NCI-H2227 (cell line): ENCODE results near the gene PPP2R2D.

ENCODE experiments used
- DNase-seq: peaks from one replicate; lab custom pipeline; 2025; ENCODE audit not compliant: unreplicated experiment; lab: John Stamatoyannopoulos, UW

PPP2R2D gene

DNA sequence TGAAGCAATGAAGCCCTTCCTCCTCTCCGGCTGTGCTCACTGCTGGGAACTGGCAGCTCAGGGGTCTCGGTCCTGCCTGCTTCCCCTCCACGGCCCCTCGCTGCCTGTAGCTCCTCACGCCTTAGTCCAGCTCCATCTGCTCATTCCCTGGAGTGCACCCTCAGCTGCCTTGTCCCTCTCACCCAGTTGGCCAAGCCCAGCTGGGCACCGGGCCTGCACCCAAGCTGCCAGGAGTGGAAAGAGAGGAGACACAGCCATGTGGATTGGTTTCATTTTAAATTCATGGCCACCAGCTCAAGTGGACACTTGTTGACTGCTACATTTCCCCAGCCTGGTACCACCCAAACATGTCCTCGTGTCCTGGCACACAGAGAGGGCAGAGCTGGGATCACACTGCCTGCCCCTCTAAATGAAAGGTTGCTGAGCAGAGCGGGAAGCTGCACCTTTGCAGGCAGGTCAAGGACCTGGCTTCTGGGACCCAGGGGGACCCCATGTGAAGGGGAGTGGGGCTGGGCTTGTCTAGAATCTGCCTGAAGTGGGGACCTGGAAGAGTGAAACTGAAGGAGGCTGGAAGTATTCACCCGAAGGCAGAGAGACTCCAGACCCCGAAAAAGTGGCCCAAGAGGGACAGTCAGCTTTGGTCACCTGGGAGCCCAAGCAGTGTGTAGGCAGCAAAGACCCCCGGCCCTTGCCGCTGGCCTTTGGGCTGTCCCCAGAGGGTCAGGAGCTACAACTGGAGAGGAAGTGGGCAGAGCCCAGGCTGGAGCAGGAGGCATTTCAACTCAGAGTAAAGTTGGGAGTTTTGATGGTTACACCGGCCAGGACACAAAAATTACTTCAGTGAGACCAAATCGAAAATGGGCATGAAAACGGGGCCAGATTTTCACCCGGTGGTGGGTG is 95.9 kb downstream of the PPP2R2D start:
- DNase-seq, result no peak

DNA sequence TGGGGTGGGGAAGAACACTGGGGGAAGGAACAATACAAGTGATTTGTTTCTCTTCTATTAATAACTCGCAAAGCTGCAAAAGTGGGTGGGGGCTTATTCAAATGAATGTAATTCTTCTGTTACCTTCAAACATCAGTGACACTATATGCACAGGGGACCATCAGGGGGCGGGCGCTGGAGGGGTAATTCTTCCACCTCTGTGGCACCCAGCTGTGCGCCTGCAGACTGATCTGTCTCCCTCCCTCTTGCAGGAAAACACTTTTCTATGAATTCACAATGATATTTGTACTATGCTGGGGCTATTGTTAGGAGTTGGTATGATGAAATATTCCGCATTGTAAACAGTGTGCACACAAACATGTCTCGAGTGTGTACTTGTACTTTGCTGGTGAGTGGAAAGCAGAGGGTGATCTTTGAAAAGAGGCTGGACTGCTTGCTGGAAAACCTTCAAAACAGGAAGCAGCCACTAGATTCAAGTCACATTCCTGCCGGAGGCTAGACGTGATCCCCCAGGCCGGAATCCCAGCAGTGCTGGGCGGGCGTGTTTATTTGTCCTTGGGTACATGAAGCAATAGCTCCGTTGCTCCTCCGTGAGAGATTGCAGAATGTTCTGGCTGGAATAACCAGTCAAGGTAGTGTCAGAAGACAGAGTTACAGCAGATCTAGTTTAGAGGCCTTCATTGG is 96.7 kb downstream of the PPP2R2D start:
- DNase-seq, result peak; percentile 17

DNA sequence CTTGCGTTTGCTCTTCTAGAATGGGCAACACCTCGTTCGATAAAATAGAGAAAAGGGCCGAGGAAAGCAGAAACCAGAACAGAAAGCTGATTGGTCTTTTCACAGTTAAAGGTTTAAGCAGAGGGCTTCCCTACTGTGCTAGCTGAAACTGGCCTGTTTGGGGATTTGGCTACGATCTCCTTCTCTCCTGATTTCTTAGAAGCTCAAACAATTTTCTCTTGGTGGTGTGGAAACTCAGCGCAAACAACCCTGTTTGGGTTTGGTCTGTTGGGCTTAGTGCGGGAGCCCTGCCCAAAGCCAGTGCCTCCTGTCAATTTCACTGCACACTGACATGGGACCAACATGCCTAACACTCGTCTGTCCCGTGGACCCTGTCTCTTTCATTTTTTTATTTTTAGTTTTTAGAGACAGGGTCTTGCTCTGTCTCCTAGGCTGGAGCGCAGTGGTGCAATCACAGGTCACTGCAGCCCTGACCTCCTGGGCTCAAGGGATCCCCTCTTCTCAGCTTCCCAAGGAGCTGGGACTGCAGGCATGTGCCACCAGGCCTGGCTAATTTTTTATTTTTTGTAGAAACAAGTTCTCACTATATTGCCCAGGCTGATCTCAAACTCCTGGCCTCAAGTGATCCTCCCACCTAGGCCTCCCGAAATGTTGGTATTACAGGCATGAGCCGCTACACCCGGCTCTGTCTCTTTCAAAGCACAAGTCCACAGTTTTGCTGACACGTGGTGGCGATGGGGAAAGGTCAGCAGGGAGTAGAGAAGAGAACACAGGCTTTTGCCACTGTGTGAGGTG is 97.4 kb downstream of the PPP2R2D start:
- no peak for DNase-seq

GRCh38 chr10:131998845-131999681 is 98.3 kb downstream of the PPP2R2D start:
- no peak for DNase-seq

GRCh38 chr10:132001238-132001972 is 100.6 kb downstream of the PPP2R2D start:
- peak; percentile 23 for DNase-seq

DNA sequence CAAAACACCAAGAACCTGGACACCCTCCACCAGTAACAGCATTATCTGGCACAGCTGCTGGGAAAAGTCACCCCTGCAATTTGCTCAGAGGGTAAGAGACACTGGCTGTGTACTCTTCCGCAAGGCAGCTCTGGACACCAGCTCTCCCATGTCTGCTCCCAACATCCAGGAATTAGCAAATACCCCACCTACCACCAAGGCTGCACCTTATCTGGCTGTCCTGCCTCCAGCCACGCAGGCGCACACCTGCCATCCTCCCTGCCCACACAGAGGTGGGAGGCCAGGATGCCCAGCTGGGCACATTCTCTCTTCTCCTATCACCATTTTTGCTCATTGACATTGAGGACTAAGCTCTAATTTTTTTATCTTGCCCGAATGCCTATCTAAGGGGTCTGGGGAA is 101.2 kb downstream of the PPP2R2D start:
- DNase-seq, result no peak

- DNase-seq, result no peak
Observed at GRCh38 chr10:132003282-132003924, 102.6 kb downstream of the PPP2R2D start.

DNA sequence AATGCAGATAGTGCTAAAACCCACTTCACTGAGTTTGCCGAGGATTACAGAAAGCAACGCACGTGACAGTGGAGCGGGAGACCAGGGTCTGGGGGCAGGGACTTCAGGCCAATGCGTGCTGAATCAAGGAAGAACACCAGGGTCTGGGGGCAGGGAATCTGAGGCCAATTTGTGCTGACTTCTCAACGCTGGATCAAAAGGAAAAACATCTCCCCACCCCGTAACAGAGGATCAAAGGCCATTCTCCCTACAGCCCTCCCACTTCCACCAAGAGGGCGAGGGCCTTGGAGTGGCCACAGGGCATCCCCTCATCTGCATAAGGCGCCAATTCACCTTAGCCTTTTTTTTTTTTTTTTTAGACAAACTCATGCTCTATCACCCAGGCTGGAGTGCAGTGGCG is 103.2 kb downstream of the PPP2R2D start:
- DNase-seq, result no peak

DNA sequence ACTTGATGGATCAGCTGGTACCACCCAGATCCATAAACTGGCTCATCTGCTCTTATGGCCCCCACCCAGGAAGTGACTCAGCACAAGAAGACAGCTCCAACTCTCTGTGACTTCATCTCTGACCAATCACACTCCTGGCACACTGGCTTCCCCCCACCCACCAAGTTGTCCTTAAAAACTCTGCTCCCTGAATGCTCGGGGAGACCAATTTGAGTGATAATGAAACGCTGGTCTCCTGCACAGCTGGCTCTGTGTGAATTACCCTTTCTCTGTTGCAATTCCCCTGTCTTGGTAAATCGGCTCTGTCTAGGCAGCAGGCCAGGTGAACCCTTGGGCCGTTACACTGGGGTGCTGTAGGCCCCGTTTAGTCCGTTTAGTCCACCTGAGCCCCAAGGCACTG is 104.3 kb downstream of the PPP2R2D start:
- no peak for DNase-seq

GRCh38 chr10:132006966-132007365 is 106.2 kb downstream of the PPP2R2D start:
- no peak for DNase-seq

- DNase-seq, result no peak
Observed at GRCh38 chr10:132007681-132008080, 106.9 kb downstream of the PPP2R2D start.
